ENCODE results near the gene PYCR2.
"Not testable (repeated sequence)": the region's sequence is repeated elsewhere in the genome, so short reads cannot be mapped to it uniquely, and the experiment has no call there.

Gene PYCR2

DNA sequence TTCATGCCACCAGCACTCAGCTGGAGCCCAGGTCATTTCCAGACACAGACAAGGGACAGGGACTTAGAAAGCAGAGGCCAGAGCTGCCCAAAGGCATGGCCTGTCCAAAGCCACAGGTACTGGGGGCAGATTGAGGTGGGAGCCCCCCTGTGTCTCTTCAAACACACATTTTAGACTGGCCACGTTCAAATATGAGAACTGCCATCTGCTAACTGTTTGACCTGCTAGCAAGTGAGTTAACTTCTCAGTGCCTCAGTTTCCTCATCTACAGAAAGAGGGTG, 17.8 kb upstream of the PYCR2 start:
- no peak for DNase-seq

- no peak for DNase-seq
Measured at GRCh38 chr1:225941187-225941941, 17.3 kb upstream of the PYCR2 start, which contains the start of gene LEFTY2. Gene LEFTY2 (minus strand): TSS chr1:225941220. CDS start chr1:225941140, 80 bp downstream.

DNA sequence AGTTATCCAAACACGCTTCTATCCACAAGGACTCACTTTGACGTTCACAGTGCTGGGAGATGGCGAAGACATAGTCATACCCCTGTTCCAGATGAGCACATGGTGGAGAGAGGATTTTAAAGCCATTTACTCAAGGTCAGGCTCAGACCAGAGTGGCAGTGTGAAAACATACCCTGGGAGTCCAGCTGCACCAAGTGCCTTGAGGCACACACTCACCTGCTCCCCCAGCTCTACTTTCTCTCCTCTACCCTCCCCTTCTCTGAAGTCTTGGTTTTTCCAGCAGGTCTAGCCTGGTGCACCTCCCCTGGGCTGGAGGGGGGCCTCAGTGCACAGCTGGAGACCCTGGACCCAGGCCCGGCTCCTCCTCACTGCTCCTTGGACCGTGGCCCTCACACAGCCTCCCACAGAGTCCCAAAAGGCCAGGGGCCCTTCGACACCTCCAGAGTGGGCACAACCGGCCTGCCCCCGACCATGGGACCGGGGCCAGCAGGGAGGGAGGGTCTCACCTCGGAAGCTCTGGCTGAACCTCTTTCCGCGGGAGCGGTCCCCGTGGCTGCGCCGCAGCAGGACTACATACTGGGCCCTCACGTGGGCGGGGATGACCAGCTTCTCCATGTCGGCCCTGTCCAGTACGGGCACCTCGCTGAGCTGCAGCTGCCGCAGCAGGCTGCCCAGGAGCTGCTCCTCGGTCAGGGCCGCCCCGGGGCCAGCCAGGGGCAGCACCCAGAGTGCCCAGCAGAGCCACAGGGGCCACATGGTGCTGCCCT, 16.5 kb upstream of the PYCR2 start:
- no peak for DNase-seq

DNA sequence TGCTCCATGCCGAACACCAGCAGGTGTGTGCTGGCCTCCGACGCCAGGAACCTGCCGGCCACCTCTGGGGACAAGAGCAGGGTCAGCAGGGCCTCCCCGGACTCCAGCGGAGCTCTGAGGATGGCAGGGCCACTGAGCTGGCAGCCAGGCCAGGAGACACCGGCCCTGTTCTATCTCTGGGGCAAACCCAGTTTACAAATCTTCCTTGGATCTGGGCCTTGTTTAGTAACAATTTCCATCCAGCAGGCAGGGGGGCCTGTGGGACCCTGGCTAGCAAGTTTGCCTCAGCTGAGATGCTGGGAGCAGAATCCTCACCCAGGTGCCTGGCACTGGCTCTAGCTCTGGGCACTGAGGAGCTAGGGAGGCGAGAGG, 15.9 kb upstream of the PYCR2 start:
- not testable (repeated sequence) for DNase-seq

- not testable (repeated sequence) for DNase-seq
Measured at GRCh38 chr1:225939097-225939938, 15.3 kb upstream of the PYCR2 start.

GRCh38 chr1:225937048-225937968, 13.3 kb upstream of the PYCR2 start:
- DNase-seq = no peak

GRCh38 chr1:225936523-225936922, 12.5 kb upstream of the PYCR2 start:
- DNase-seq = no peak

DNA sequence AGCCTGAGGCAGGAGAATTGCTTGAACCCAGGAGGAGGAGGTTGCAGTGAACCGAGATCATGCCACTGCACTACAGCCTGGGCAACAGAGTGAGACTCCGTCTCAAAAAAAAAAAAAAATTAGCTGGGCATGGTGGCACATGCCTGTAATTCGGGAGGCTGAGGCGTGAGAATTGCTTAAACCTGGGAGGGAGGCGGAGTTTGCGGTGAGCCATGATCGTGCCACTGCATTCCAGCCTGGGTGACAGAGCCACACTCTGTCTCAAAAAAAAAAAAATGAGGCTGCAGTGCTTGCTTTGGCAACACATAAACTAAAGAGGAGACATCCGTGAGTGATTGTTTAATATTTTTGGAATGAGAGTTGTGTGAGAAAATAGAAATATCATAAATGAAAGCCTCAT, 12.0 kb upstream of the PYCR2 start:
- not testable (repeated sequence) for DNase-seq

DNA sequence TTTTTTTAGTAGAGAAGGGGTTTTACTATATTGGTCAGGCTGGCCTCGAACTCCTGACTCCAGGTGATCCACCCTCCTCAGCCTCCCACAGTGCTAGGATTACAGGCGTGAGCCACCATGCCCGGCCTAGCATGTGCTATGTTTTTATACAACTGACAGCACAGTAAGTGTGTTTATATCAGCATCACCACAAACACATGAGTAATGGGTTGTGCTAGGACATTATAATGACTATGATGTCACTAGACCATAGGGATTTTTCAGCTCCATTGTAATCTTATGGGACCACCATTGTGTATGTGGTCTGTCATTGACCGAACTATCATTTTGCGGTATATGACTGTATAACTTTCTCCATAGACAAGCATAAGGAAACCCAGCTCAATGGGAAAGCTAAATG, 10.7 kb upstream of the PYCR2 start:
- DNase-seq = no peak

DNA sequence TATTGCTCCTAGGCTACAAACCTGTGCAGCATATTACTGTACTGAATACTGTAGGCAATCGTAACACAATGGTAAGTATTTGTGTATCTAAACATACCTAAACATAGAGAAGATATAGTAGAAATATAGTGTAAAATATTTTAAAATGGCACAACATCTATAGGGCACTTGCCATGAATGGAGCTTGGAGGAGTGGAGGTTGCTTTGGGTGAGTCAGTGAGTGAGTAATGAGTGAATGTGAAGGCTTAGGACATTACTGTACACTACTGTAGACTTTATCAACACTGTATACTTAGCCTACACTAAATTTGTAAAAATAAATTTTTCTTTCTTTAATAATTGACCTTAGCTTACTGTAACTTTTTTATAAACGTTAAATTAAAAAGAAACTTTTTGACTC, 9.0 kb upstream of the PYCR2 start:
- DNase-seq = no peak

DNA sequence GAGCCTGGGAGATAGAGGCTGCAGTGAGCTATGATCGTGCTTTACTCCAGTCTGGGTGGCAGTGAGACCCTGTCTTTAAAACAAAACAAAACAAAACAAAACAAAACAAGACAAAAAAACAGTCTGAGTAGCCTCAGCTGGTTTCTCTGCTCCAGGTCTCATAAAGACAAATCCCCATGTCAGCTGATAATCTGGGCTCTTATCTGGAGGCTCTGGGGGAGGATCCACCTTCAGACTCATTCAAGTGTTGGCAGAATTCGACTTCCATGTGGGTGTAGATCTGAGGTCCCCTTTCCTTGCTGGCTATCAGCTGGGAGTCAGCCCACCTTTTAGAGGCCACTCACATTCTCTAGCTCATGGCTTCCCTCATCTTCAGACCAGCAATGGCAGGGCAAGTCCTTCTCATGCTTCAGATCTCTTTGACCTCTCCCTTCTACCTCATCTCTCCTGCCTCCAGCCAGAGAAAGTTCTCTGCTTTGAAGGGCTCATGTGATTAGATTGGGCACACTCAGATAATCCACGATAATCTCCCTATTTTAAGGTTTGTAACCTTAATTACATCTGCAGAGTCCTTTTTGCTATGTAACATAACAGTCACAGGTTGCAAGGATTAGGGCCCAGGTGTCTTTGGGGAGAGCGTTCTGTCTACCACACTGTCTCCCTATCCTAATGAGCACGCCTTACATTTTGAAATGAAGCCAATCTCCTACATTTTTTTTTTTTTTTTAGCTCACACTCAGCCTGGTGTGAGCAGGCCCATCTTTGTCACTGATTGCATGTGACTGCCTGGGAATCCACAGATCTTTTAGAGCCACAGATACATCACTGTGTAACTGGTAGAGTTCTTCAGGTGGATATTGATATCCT, 7.5 kb upstream of the PYCR2 start:
- no peak for DNase-seq

DNA sequence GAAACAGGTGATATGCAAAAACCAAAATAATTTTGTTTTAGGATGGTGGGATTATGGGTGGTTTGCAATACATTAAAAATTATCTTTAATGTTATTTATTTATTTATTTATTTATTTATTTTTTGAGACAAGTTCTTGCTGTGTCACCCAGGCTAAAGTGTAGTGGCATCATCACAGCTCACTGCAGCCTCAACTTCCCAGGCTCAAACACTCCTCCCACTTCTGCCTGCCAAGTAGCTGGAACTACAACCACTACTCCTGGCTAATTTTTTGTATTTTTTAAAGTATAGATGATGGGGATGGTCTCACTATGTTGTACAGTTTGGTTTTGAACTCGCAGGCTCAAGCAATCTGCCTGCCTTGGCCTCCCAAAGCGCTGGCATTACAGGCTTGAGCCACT, 6.5 kb upstream of the PYCR2 start:
- DNase-seq = no peak

GRCh38 chr1:225929462-225929861, 5.4 kb upstream of the PYCR2 start:
- not testable (repeated sequence) for DNase-seq

DNA sequence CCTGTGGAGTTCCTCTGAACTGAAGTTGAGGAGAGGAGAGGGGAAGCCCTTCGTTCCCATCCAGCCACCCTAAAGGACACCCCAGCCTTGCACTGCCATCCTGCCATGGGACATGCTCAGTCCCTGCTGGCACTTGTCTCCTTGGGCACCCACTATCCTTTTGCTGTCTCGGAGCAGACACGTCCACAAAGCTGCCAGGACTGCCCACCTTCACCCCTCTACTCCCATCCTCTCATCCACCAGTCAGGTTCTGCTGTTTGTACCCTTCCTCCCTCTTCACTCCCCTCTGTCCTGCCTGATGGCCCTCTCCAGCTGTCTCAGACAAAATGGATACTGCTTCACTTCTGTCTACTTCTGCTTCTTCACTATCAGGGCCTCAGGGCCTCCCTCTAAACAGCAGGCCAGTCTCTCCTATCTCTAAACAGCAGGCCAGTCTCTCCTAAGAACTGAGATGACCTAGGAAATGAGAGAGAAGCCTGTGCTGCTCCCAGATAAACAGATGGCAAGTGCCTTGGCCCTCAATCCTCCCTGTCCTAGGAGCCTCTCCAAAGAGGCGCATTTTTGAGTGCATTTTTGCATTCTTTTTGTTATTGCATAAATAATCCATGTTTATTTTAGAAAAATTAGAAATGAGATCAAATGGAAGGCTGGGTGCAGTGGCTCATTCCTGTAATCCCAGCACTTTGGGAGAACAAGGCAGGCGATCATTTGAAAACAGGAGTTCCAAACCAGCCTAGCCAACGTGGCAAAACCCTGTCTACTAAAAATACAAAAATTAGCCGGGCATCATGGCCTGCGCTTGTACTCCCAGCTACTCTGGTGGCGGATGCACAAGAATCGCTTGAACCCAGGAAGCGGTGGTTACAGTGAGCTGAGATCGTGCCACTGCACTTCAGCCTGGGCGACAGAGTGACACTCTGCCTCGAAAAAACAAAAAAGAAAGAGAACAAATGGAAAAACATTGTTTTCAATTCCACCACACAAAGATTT, 4.4 kb upstream of the PYCR2 start:
- DNase-seq = no peak

DNA sequence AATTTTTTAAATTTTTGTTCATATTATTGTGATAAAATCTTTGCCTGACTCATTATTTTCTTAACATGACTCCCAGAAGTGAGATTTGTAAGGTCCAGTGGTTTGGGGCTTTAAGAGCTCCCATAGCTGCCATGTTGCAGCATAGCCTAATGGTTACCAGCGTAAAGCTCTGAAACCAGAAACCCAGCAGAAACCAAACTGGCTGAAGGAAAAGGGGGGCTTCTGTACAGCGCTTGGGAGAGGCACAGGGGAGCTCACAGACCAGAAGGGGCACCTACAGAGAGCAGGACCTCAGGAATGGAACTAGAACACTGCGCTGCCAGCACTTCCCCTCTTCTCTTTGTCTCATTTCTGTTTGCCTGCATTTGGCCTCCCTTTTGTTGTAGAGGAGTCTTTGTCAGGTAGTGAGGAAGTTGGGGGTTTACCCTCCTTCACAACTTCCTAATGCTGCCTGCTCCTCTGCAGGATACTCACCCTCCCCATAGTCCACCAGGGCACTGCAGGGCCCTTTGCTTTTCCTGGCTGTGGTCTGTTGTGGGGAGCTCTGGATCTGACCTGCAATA, 2.6 kb upstream of the PYCR2 start:
- no peak for DNase-seq

GRCh38 chr1:225923381-225923691, 714 bp downstream of the PYCR2 start:
- peak in 1 of 2 donors; percentile 19 for DNase-seq

DNA sequence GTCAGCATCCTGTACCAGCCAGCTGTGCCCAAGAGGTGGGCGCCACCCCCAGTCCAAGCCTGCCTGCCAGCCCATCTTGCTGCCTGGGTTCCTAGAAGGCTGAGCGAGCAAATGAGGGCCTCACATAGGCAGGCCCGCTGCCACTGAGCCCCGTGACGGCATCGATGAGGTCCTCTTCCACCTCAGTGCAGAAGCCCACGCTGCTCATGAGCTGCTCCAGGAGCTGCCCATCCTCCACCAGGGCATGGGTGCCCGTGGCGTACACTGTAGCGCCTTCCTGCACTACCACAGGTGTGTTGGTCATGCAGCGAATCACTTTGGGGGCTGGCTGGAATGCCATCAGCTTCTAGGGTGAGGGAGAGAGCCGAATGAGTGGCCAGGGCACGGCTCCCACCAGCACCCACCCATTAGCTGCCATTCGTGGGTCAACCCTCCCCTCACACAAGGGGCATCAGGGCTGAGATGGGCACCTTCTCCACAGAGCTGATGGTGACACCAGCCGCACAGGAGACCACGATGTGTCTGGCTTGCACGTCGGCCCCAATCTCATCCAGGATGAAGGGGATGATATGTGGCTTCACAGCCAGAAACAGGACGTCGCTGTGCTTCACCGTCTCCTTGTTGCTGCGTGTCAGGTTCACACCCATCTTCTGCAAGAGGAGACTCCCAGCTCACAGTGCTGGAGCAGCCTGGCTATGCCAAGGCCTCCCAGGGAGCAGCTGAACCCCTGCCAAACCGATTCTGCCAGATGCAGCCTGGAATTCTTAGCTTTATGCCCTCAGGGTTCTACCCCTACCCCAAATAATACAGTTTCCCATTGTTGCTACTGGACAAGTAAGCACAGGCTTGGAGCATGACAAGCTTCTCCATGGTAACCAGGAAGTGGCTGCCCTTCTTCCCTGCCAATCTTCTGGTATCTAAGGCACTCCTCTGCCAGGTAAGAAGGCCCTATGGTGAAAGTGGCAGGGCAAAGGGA, 2.0 kb downstream of the PYCR2 start:
- DNase-seq = no peak

DNA sequence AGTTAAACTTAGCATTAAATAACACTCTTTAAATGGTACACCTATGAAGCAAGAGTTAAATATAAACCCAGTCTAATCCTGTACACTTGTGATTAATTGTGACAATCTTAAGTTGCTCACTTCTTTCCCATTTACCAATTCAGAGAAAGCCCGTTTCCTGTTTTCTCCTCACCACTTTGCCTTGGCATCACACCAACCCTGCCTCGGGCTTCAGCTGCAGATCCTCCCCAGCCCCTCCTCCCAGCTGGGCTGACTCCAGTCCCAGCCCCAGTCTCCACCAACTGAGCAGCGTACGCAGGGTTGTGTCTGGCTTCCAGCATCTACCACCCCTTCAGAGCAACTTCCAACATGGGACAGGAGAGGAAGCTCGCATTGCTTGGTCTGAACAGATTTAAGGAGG, 4.1 kb downstream of the PYCR2 start:
- peak in 1 of 2 donors; percentile 18 for DNase-seq

DNA sequence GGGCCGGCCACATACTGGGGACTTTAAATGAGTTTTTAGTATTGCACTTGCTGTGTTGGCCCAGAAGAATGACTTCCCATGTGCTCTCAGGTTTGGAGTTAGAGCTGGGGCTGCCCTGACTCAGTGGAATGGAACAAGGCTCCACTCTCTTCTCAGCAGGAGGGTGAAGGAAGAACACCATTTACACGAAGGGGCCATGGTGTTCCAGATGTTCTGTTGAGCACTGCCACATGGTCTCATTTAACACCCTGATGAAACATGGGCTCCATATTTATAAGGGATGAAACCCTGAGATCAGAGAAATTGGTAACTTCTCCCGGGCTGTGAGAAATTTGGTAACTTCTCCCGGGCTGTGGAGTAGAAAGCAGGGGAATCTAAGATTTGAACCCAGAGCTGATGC, 5.8 kb downstream of the PYCR2 start:
- DNase-seq = no peak
